GM12872 (cell line): ENCODE results near the gene DDAH1.

Experiments used
- TF ChIP-seq, protein P1 (sequence below): IDR thresholded peaks from 3 replicates; pipeline ENCODE4 v1.5.1; 2011; ENCODE audit warnings: low read depth, mild to moderate bottlenecking, low read length, moderate library complexity; ENCODE audit not compliant: insufficient read depth

The DDAH1 gene

GRCh38 chr1:85351202-85351828, 113.6 kb downstream of the DDAH1 start:
- TF ChIP-seq, protein P1, sequence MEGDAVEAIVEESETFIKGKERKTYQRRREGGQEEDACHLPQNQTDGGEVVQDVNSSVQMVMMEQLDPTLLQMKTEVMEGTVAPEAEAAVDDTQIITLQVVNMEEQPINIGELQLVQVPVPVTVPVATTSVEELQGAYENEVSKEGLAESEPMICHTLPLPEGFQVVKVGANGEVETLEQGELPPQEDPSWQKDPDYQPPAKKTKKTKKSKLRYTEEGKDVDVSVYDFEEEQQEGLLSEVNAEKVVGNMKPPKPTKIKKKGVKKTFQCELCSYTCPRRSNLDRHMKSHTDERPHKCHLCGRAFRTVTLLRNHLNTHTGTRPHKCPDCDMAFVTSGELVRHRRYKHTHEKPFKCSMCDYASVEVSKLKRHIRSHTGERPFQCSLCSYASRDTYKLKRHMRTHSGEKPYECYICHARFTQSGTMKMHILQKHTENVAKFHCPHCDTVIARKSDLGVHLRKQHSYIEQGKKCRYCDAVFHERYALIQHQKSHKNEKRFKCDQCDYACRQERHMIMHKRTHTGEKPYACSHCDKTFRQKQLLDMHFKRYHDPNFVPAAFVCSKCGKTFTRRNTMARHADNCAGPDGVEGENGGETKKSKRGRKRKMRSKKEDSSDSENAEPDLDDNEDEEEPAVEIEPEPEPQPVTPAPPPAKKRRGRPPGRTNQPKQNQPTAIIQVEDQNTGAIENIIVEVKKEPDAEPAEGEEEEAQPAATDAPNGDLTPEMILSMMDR: no peak

- TF ChIP-seq, protein P1: no peak
These were observed 115.7 kb downstream of the DDAH1 start for GRCh38 chr1:85349224-85349623.

- TF ChIP-seq, protein P1: no peak
These were observed 117.1 kb downstream of the DDAH1 start for GRCh38 chr1:85347908-85348307.

GRCh38 chr1:85344256-85344694, 120.7 kb downstream of the DDAH1 start:
- TF ChIP-seq, protein P1: peak; percentile 31; the same call in 2 of the 3 replicates

- TF ChIP-seq, protein P1: no peak
These were observed 121.2 kb downstream of the DDAH1 start for GRCh38 chr1:85343612-85344255.

DNA sequence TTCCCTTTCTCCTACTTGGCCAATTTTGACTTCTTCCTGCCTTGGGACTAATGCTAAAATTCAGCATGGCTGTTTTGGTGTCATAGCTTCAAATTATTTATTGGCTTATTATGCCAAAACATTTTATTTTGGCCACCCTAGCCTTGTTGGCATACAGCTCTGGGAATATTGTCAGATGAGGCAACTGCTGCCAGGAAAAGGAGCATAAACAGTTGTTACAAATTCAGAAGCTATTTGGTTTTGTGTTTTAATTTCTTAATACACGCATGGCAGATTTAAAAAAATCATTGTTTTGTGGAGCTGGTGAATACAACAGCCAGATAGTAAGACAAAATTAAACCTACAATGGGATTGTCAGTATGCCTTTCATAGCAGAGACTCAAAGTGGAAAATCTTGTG, 121.7 kb downstream of the DDAH1 start:
- TF ChIP-seq, protein P1: no peak

GRCh38 chr1:85342207-85342606, 122.8 kb downstream of the DDAH1 start:
- TF ChIP-seq, protein P1: no peak
